Body of pancreas (tissue), 4 donors: ENCODE measurements around the gene CHIT1.

Experiments used
- CTCF ChIP-seq, 7 experiments: fragments of 450-650 bp in 4 of 7; fragments of 200-600 bp in 3 of 7; sonication (generic) in 3 of 7; IDR thresholded peaks; one replicate each; pipeline ENCODE4 v1.5.1; 2016 to 2019; ENCODE audit warnings: antibody characterized with exemption in 7 of 7
- POLR2A ChIP-seq, 3 donors: fragments of 450-650 bp; IDR thresholded peaks; one replicate each; pipeline ENCODE4 v1.6.1; 2016; ENCODE audit warnings: antibody characterized with exemption in 3 of 3, mild to moderate bottlenecking in 2 of 3

DNA sequence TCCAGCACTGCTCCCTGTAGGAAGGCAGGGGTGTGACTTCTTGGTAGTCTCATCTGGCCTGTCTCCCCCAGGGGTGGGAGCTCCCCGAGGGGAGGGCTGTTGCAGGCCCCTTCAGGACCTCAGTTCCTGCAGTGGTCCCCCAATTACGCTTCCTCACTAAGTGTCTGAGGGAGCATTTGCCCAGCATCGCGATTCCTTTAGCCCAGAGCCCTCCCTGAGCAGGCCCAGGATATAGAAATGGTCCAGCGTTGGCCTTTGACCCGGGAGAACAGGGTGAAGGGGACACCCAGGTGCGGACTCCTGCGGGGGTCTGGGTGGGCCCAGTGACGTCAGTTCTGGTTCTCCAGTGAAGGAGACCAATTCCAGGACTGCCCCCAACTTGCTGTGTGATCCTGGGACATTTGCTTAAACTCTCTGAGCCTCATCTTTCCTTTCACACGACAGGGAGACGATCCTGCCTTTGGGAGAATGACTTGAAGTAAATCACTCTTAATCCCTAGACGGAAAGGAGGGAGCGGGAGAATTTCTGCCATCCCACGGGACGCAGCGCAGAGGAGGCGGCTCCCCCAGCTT lies 43.2 kb upstream of the CHIT1 start:
- TF ChIP-seq CTCF (IDR thresholded peaks at IDR 0.05) (no peak), POLR2A (IDR thresholded peaks at IDR 0.05) (no peak)
